HL-60 (cell line): ENCODE results near the gene NPR1.

Source experiments
- DNase-seq, 2 experiments: peaks; one replicate each; pipeline ENCODE4 v3.0.0-alpha.2; 2010 to 2020; ENCODE audit warnings: low read depth in 1 of 2, low spot score in 1 of 2
- H3K27ac ChIP-seq: fragments of 250-450 bp; sonication (Bioruptor Pico); replicated peaks from 2 replicates; pipeline ENCODE4 v1.5.1; 2020; ENCODE audit warnings: mild to moderate bottlenecking, moderate library complexity
- H3K27me3 ChIP-seq: fragments of 250-450 bp; sonication (Bioruptor Pico); 2 replicates; pipeline ENCODE4 v1.5.1; 2021; ENCODE audit warnings: mild to moderate bottlenecking, moderate library complexity; ENCODE audit not compliant: insufficient read depth, poor library complexity, severe bottlenecking
- H3K4me3 ChIP-seq: replicated peaks from 2 replicates; pipeline ENCODE4 v1.5.1; 2011; ENCODE audit warnings: mild to moderate bottlenecking, control low read depth, low read length; ENCODE audit not compliant: insufficient read depth
- CTCF ChIP-seq: IDR thresholded peaks from one replicate; pipeline ENCODE4 v1.5.1; 2011; ENCODE audit warnings: low read length, control low read depth, inconsistent platforms; ENCODE audit not compliant: insufficient read depth
- GABPA ChIP-seq: IDR thresholded peaks from 2 replicates; pipeline ENCODE4 v1.6.1; 2012; ENCODE audit warnings: low read depth
- POLR2AphosphoS5 ChIP-seq: IDR thresholded peaks from 2 replicates; pipeline ENCODE4 v1.6.1; 2012; ENCODE audit warnings: low read depth
- SPI1 ChIP-seq: IDR thresholded peaks from 2 replicates; pipeline ENCODE4 v1.6.1; 2012; ENCODE audit warnings: low read depth, mild to moderate bottlenecking, borderline replicate concordance
- TF ChIP-seq, protein P1 (sequence below): IDR thresholded peaks from 2 replicates; pipeline ENCODE4 v1.6.1; 2012; ENCODE audit warnings: low read depth; ENCODE audit not compliant: insufficient replicate concordance

The NPR1 gene

GRCh38 chr1:153633754-153634665 lies 44.5 kb upstream of the NPR1 start, which contains the start of gene CHTOP:
Gene CHTOP (plus strand): TSS chr1:153634066. CDS start chr1:153636589, 2,523 bp downstream.
- TF ChIP-seq GABPA = no peak
- TF ChIP-seq, protein P1, sequence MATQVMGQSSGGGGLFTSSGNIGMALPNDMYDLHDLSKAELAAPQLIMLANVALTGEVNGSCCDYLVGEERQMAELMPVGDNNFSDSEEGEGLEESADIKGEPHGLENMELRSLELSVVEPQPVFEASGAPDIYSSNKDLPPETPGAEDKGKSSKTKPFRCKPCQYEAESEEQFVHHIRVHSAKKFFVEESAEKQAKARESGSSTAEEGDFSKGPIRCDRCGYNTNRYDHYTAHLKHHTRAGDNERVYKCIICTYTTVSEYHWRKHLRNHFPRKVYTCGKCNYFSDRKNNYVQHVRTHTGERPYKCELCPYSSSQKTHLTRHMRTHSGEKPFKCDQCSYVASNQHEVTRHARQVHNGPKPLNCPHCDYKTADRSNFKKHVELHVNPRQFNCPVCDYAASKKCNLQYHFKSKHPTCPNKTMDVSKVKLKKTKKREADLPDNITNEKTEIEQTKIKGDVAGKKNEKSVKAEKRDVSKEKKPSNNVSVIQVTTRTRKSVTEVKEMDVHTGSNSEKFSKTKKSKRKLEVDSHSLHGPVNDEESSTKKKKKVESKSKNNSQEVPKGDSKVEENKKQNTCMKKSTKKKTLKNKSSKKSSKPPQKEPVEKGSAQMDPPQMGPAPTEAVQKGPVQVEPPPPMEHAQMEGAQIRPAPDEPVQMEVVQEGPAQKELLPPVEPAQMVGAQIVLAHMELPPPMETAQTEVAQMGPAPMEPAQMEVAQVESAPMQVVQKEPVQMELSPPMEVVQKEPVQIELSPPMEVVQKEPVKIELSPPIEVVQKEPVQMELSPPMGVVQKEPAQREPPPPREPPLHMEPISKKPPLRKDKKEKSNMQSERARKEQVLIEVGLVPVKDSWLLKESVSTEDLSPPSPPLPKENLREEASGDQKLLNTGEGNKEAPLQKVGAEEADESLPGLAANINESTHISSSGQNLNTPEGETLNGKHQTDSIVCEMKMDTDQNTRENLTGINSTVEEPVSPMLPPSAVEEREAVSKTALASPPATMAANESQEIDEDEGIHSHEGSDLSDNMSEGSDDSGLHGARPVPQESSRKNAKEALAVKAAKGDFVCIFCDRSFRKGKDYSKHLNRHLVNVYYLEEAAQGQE = peak; percentile 62
- peak; percentile 96 for TF ChIP-seq POLR2AphosphoS5
- Histone ChIP-seq H3K4me3 (peak within 1 kb of the TSS; percentile 51), H3K27ac (peak within 1 kb of the TSS; percentile 99), H3K27me3 (no peaks in the 10 kb centered on the region)
- DNase-seq = peak; percentile 94 to 98

DNA sequence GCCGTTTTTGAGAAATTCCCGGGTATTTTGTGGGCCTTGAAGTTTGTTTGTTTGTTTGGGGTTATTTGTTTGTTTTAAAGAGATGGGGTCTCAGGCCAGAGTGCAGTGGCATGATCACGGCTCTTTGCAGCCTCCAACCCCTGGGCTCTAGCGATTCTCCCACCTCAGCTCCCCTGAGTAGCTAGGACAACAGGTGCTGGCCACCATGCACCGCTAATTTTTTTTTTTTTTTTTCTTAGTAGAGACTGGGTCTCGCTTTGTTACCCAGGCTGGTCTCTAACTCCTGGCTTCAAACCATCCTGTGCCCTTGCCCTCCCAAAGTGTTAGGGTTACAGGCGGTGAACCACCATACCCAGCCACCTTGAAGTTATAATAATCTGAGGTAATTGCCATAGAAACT lies 42.6 kb upstream of the NPR1 start:
- DNase-seq = no peak
- H3K27ac ChIP-seq = no peak overlapping the region
- peak overlapping the region; percentile 51; the same call in 1 of the 2 replicates for H3K4me3 ChIP-seq
- TF ChIP-seq CTCF (no peak), SPI1 (no peak)
- TF ChIP-seq, protein P1 = no peak
- no peaks in the 10 kb centered on the region for H3K27me3 ChIP-seq

DNA sequence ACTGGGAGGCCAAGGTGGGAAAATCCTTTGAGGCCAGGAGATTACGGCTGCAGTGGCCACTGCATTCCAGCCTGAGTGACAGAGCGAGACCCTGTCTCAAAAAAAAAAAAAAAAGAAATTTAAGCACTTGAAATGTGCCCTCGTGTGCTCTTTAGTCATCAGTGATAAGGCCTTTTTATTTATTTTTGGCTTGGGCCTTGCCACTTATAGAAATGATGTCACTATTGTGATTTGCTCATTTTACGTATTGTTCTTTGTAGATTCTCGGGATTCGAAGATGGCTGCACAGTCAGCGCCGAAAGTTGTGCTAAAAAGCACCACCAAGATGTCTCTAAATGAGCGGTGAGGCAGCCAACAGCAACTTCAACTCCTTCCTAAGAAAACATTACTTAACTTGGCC lies 42.2 kb upstream of the NPR1 start:
- Histone ChIP-seq H3K27me3 (no peaks in the 10 kb centered on the region), H3K4me3 (no peak overlapping the region), H3K27ac (no peak overlapping the region)
- DNase-seq = no peak
- TF ChIP-seq CTCF (no peak), POLR2AphosphoS5 (no peak), GABPA (no peak), SPI1 (no peak)
- TF ChIP-seq, protein P1 = no peak
